DMS153 treated with DMSO at 0.1 percent for 48 hours (cell line): Measurements from ENCODE around the gene VRK3.
"Not testable (repeated sequence)": the region's sequence is repeated elsewhere in the genome, so short reads cannot be mapped to it uniquely, and the experiment has no call there.

ENCODE experiments used
- DNase-seq: peaks from one replicate; lab custom pipeline; 2025; ENCODE audit not compliant: unreplicated experiment; lab: John Stamatoyannopoulos, UW

The VRK3 gene, protein sequence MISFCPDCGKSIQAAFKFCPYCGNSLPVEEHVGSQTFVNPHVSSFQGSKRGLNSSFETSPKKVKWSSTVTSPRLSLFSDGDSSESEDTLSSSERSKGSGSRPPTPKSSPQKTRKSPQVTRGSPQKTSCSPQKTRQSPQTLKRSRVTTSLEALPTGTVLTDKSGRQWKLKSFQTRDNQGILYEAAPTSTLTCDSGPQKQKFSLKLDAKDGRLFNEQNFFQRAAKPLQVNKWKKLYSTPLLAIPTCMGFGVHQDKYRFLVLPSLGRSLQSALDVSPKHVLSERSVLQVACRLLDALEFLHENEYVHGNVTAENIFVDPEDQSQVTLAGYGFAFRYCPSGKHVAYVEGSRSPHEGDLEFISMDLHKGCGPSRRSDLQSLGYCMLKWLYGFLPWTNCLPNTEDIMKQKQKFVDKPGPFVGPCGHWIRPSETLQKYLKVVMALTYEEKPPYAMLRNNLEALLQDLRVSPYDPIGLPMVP

DNA sequence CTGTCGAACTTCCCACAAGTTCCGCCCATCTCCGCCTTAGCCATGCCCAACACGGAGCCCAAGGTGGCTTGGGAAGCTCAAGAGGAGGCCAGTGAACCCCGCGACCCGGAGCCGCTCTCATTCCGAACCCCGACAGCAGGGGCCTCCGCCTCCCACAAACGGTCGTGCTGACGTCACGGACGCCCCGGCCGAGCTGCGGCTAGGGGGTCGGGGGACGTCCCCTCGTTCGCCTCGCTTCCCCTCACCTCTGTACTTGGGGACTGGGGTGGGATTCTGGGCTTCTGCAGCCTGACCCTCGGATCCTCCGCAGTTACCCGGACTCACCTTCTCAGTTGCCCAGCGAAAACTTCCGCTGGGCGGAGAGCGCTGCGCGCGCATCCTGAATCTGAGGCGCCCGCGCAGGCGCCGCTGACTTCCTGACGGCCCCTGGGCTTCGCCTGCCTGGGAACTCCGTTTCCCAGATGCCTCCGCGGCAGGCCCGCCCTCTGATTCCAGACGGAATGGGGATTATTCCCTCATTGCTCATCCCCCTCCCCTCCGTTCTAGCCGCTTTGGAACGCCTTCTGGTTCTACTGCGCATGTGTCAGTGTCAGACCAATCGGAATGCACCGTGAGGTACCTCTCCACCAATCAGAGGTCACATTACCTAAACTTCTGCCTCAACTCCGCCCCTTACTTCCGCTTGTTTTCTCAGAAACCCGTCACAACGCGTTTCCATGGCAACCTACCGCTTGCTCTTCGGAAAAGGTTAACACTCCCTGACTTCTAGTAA, at the start of gene VRK3:
TSS of gene VRK3 (minus strand) at position 351 of the 772 bp plus-strand sequence. CDS start 9,210 bp downstream, outside the sequence.
- peak; percentile 99 for DNase-seq

- DNase-seq = not testable (repeated sequence)
Observed at GRCh38 chr19:50068382-50068781, 43.2 kb upstream of the VRK3 start.

DNA sequence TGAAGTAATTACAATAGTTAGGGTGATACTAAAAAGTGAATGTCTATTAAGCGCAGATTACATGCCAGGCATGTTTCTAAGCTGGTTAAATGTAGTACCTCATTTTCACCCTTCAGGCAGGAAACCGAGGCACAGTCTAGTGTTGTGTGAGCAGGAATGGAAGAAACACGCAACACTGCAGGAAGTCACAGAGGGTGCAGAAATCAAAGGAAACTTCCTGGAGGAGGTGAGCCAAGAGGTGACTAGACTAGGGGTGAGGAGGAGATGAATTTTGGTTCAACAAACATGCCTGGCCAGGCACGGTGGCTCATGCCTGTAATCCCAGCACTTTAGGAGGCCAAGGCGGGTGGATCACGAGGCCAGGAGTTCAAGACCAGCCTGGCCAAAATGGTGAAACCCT, 42.4 kb upstream of the VRK3 start:
- no peak for DNase-seq

DNA sequence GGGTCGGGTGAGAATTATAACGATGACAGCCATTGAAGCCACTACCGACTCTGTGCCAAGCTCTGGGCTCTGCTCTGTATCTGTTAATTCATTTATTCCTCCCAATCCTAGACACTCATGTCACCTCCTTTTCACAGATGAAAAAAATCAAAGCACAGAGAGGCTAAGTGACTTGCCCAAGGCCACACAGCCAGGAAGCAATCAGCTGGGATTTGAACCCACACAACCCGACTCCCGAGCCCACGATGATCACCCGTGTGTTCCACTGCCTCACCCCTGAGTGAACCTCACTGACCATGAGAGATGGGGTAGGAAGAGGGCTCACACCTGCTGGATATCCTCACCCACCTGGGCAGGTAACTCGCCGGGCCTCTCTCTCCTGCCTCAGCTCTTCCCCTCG, 40.8 kb upstream of the VRK3 start:
- no peak for DNase-seq

- no peak for DNase-seq
Observed at GRCh38 chr19:50061650-50062049, 36.5 kb upstream of the VRK3 start.

DNA sequence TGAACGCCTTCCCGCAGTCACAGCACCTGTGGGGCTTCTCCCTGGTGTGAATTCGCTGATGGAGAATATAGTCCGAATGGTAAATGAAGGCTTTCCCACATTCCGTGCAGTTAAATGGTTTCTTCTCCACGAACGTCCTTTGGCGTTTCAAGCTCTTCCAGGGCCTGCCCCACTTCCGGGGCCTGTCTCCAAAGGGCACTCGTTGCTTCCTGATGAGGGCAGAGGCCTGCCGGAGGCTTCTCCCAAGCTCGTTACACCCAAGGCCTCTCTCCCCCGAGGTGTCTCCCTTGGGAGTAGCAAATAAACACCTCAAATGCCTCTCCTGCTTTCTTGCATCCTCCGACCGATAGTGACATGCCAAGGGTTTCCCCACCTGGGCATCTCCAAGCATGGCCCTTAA, 34.9 kb upstream of the VRK3 start:
- no peak for DNase-seq

DNA sequence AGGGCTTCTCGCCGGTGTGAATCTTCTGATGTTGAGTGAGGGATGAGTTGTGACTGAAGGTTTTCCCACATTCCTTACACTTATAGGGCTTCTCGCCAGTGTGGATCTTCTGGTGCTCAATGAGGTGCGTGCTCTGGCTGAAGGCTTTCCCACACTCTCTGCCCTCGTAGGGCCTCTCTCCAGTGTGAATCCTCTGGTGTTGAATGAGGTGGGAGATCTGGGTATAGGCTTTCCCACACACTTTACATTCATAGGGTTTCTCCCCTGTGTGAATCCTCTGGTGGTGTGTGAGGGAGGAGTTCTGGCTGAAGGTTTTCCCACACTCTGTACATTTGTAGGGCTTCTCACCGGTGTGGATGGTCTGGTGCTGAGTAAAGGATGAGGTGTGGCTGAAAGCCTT, 33.9 kb upstream of the VRK3 start:
- no peak for DNase-seq

DNA sequence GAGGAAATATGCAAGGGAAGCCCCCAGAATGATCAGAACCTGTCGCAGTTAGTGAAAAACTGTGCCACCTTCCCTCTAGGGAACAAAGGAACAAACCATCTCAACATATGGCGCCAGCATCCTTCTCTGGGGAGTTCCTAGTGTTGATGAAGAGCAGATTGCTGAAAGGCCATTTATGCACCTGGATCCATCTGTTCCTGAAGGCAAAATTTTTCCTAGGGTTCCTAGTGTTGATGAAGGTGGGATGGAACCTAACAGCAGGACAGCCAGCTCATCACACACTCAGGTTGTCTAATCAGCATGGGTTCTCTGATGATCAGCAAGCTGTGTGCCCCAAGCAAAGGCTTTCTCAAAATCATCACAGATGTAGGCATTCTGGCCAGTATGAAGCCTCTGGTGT, 33.3 kb upstream of the VRK3 start:
- DNase-seq = no peak

GRCh38 chr19:50053119-50053518, 27.9 kb upstream of the VRK3 start:
- no peak for DNase-seq

GRCh38 chr19:50051964-50052363, 26.8 kb upstream of the VRK3 start:
- no peak for DNase-seq

GRCh38 chr19:50051228-50051895, 26.2 kb upstream of the VRK3 start:
- DNase-seq = not testable (repeated sequence)

GRCh38 chr19:50050406-50051227, 25.4 kb upstream of the VRK3 start:
- peak; percentile 6 for DNase-seq

DNA sequence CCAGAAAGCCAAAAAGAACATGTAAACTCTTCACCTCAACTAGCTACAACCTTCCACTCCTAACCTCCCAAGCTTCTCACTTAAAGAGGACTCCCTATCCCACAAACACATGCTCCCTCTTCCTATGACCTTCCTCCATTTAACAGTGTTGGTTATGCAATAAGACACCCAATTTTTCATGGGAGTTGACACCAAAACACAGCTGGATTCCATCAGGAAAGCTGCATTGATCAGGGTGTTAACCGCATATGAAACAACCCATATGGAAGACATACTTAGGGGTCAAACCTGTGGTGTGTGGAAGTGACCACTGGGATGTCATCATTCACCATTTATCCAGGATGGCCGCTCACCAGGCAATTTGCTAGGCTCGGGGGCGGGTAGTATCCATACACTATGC, 22.5 kb upstream of the VRK3 start:
- DNase-seq = no peak

DNA sequence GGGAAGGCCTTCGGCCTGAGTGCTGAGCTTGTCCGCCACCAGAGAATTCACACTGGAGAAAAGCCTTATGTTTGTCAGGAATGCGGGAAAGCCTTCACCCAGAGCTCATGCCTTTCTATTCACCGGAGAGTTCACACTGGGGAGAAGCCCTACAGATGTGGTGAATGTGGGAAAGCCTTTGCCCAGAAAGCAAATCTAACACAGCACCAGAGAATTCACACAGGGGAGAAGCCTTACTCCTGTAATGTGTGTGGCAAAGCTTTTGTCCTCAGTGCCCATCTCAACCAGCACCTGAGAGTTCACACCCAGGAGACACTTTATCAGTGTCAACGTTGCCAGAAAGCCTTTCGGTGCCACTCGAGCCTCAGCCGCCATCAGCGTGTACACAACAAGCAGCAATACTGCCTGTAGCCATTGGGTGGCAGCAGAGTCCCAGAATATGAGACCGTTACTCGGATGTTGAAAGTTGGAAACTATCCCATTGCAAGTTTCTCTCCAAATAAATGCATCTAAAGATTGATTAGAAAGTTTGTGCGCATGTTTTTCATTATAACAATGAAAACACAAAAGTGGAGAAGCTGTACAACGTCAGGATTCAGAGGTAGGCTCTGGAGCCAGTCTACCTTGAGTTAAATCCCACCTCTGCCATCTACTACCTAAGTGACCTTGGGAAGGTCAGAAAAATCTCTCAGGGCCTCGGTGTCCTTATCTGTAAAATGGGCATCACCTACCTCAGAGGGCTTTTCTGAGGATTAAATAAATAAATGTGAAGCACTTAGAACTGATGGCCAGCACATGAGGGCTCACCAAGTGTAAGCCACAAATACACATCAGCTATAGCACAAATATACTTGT, 21.7 kb upstream of the VRK3 start:
- no peak for DNase-seq

- no peak for DNase-seq
Observed at GRCh38 chr19:50044922-50045321, 19.8 kb upstream of the VRK3 start.

- no peak for DNase-seq
Observed at GRCh38 chr19:50043967-50044366, 18.8 kb upstream of the VRK3 start.

DNA sequence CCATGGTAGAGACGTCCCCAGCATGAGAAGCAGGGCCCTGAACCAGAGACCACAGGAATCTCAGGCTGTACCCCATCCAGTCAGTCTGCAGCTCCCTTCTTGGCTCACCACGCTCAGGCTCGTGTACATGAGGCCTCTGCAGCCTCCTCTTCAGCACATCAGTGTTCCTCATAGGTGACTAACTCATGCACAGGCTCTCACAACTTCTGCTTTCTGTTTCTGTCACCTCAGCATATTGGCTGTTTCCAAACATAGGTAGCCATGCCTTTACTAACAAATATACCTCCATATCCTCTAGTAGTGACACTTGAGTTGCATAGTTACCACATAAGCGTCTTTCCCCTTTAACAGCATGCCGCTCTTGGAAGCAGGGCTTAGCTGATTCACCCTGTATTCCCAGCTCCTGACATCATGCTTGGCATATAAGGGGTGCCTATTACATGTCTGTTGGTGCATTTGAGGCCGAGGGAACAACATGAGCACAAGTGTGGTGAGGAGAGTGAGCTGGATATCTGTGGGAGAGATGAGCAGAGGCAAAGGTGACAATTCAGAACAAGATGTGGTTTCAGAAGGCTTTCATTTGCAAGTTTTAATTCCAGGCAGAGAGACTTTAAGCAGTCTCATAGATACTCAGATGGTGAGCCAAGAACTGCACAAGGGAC, 17.3 kb upstream of the VRK3 start:
- no peak for DNase-seq

DNA sequence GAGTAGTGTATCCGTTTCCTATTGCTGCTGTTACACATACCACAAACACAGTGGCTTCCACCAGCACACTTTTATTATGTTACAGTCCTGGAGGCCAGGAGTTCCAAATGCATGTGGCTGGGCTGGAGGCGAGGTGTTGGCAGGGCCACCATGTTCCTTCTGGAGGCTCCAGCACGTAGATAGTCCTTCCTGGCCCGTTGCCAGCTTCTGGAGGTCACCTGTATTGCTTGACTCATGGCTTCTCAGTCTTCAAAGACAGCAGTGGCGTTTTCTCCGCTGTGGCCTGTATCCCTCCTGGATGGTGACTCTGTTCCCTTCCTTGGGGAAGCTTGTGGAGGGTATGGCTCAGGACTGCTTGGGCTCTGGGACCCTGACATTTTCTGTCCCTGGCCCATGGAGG, 15.8 kb upstream of the VRK3 start:
- DNase-seq = no peak

DNA sequence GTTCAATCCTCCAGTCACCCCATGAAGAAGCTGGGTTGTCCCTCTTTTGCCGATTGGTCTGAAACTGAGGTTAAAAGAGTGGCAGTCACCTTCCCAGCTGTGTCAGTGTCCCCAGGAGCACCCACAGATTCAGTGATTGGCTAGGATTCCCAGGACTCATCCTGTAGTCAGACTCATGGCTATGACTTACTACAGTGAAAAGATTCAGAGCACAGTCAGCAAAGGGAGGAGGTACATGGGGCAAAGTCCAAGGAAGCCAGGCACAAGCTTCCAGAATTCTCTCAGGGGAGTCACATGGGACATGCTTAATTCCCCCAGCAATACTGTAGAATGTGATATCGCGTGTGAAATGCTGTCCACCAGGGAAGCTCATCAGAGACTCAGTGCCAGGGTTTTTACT, 14.8 kb upstream of the VRK3 start:
- no peak for DNase-seq
